Measurements from ENCODE around the gene SZT2.
"Not testable (repeated sequence)": the region's sequence is repeated elsewhere in the genome, so short reads cannot be mapped to it uniquely, and the experiment has no call there.

The SZT2 gene

DNA sequence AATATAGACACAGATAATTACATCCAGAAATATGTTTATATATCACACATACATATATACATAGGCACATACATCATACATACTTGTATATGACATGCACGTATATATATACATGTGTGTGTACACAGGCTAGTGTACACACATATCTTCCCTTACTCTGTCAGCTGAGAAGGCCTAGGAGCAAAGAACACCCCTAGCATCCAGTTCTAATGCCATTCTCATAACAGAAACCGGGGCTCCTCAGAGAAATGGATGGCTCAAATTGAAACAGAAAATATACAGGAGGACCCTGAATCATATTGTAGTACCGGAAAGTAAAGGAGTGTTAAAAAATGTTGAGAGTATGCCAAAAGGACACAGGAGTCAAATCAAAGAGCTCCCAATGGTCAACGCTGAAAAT lies 83.8 kb downstream of the SZT2 start:
- DNase-seq (ENCODE audit: low read depth), result no peak
- TF ChIP-seq, protein P1, sequence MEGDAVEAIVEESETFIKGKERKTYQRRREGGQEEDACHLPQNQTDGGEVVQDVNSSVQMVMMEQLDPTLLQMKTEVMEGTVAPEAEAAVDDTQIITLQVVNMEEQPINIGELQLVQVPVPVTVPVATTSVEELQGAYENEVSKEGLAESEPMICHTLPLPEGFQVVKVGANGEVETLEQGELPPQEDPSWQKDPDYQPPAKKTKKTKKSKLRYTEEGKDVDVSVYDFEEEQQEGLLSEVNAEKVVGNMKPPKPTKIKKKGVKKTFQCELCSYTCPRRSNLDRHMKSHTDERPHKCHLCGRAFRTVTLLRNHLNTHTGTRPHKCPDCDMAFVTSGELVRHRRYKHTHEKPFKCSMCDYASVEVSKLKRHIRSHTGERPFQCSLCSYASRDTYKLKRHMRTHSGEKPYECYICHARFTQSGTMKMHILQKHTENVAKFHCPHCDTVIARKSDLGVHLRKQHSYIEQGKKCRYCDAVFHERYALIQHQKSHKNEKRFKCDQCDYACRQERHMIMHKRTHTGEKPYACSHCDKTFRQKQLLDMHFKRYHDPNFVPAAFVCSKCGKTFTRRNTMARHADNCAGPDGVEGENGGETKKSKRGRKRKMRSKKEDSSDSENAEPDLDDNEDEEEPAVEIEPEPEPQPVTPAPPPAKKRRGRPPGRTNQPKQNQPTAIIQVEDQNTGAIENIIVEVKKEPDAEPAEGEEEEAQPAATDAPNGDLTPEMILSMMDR (IDR thresholded peaks at IDR 0.05; ENCODE audit: control insufficient read depth, extremely low read depth, insufficient read depth), result no peak
- H3K4me3 ChIP-seq (ENCODE audit: low read depth, low read length), result no peak overlapping the region

DNA sequence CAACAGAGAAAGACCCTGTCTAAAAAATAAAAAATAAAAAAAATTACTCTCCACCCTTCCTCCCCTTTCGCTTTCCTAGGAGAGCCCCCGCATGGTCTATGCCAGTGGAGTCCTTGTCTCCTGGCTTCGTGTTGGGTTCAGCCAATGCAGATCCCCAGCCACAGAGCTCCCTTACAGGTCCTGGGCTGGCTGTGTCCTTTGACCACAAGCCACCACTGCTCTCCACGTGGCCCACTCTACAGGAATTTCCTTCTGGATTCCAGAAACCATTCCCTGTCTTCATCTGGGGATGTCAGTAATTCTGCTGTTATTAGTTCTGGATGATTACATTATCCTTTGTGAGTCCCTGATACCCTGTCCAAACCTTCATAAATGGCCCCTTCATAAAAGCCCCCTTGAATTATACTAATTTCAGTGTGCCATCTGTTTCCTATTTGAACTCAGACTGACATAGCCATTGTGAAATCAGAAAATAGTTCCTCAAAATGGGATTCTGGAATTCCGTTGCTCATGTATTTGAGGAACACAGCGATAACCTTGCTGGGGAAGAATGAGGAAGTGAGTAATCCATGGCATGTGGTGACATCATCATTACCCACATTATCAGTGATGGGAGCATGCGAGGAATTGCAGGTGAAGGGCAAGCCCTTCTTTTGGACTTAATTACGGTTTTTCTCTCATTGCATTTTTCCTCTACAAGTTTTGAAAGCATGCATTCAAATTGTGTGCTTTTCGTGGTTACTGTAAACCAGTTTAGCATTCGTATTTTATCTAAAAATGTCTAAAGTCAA lies 86.1 kb downstream of the SZT2 start:
- DNase-seq (ENCODE audit: low read depth), result not testable (repeated sequence)

DNA sequence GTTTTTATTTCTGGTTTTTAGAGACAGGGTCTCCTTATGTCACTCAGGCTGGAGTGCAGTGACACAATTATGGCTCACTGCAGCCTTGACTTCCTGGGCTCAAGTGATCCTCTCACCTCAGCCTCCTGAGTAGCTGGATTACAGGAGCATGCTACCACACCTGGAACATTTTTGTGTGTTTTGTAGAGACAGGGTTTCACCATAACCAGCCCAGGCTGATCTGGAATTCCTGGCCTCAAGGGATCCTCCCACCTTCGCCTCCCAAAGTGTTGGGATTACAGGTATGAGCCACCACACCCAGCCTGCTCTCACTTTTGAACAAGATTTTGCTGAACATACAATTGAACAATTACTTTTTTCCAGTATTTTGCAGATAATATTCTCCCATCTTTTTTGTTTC lies 88.0 kb downstream of the SZT2 start:
- no peak for DNase-seq (ENCODE audit: low read depth)
- TF ChIP-seq, protein P1 (IDR thresholded peaks at IDR 0.05; ENCODE audit: control insufficient read depth, extremely low read depth, insufficient read depth), result no peak
- H3K4me3 ChIP-seq (ENCODE audit: low read depth, low read length), result no peak overlapping the region

More for the DNA sequence above, 86.1 kb downstream of the SZT2 start:
- not testable (repeated sequence) for H3K4me3 ChIP-seq (ENCODE audit: low read depth, low read length)

DNA sequence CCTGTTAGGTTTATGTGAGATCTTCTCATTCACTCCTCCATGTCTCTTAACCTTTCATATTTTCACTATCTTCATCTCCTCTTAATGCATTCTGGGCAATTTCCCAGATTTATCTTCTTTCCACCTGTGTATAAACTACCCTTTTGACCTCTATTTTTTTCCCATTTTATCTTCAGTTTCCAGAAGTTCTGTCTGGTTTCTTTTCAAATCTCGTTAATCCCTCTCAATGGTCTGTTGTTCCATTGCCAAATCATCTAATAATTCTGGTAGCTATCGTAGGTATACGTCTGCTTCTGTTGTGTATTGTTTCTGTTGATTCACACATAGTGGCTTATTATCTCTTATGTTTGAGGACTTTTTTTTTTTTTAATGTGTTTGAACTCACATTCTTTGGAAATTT lies 89.7 kb downstream of the SZT2 start:
- TF ChIP-seq, protein P1 (IDR thresholded peaks at IDR 0.05; ENCODE audit: control insufficient read depth, extremely low read depth, insufficient read depth), result no peak
- DNase-seq (ENCODE audit: low read depth), result no peak
- H3K4me3 ChIP-seq (ENCODE audit: low read depth, low read length), result no peak overlapping the region

DNA sequence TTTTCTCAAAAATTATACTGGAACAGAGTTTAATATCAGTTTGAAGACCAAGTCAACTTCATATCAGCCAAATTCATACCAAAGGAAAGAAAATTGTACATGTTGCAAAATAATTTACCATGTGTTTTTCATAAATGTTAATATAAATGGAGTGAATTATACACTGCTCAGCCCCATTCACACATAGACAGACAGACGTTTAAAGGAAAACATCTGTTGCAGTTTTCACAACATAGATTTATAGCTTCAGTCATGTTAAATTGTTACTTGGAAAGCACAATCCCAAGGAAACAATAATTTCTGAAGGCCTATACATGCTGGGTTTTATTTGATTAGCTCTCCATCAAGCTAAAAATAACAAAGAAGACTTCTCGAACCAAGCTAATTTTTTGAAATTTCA lies 91.8 kb downstream of the SZT2 start:
- H3K4me3 ChIP-seq (ENCODE audit: low read depth, low read length), result no peak overlapping the region
- no peak for DNase-seq (ENCODE audit: low read depth)
- TF ChIP-seq, protein P1 (IDR thresholded peaks at IDR 0.05; ENCODE audit: control insufficient read depth, extremely low read depth, insufficient read depth), result no peak

DNA sequence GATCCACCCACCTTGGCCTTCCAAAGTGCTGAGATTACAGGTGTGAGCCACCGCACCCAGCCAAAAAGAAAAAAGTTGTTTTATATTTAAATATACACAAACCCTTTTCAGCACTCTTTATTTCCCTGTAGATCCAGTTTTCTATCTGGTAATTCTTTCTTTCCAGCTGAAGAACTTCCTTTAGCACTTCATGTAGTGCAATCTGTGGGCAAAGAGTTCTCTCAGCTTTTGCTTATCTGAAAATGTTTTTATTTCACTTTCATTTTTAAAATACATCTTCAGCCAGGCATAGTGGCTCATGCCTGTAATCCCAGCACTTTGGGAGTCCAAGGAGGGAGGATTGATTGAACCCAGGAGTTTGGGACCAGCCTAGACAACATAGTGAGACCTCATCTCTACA lies 92.5 kb downstream of the SZT2 start:
- no peak for DNase-seq (ENCODE audit: low read depth)
- H3K4me3 ChIP-seq (ENCODE audit: low read depth, low read length), result no peak overlapping the region
- TF ChIP-seq, protein P1 (IDR thresholded peaks at IDR 0.05; ENCODE audit: control insufficient read depth, extremely low read depth, insufficient read depth), result no peak

DNA sequence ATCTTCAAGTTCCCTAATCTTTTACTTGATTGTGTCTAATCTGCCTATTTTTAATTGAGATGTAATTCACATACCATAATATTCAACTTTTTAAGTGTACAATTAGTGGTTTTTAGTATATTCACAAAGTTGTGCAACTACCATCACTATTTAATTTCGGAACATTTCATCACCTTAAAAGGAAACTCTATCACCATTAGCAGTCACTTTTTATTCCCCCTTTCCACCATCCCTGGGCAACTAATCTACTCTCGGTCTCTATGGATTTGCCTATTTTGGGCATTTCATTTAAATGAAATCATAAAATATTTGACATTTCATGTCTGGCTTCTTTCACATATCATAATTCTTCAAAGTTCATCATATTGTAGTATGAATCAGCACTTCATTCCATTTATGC lies 94.7 kb downstream of the SZT2 start:
- no peak for DNase-seq (ENCODE audit: low read depth)
- TF ChIP-seq, protein P1 (IDR thresholded peaks at IDR 0.05; ENCODE audit: control insufficient read depth, extremely low read depth, insufficient read depth), result no peak
- H3K4me3 ChIP-seq (ENCODE audit: low read depth, low read length), result no peak overlapping the region
